NCI-H1436 treated with DMSO at 0.1 percent for 48 hours (cell line): Measurements from ENCODE around the gene SOCS4.

Source experiments
- DNase-seq: peaks from one replicate; lab custom pipeline; 2025; lab: John Stamatoyannopoulos, UW

Gene SOCS4

GRCh38 chr14:55088356-55088755 lies 61.3 kb downstream of the SOCS4 start:
- DNase-seq, result no peak

- no peak for DNase-seq
Measured at GRCh38 chr14:55092341-55092740, 65.3 kb downstream of the SOCS4 start.

- DNase-seq, result no peak
Measured at GRCh38 chr14:55094292-55095157, 67.5 kb downstream of the SOCS4 start.

GRCh38 chr14:55097881-55098560 lies 71.0 kb downstream of the SOCS4 start:
- no peak for DNase-seq

GRCh38 chr14:55098561-55098898 lies 71.5 kb downstream of the SOCS4 start:
- no peak for DNase-seq
